Keratinocyte (primary cell): ENCODE data around the gene ATG2B.

Source experiments
- CTCF ChIP-seq, 3 experiments: IDR thresholded peaks in 1 of 3; conservative IDR thresholded peaks in 1 of 3; optimal IDR thresholded peaks in 1 of 3; 2 replicates in 2 of 3; 3 replicates in 1 of 3; pipeline versions ENCODE3 to v1.5.1; 2011; ENCODE audit warnings: low read length in 3 of 3, mild to moderate bottlenecking in 3 of 3, moderate library complexity in 2 of 3, control low read depth in 1 of 3, inconsistent platforms in 1 of 3; ENCODE audit not compliant: insufficient read depth in 2 of 3; ENCODE audit errors: extremely low read depth in 1 of 3
- EZH2 ChIP-seq: IDR thresholded peaks from one replicate; pipeline ENCODE4 v1.6.1; 2012; ENCODE audit warnings: inconsistent platforms, mild to moderate bottlenecking, low read length, moderate library complexity

- TF ChIP-seq CTCF (optimal IDR thresholded peaks at IDR 0.05 in 1 of 3, IDR thresholded peaks at IDR 0.05 in 1 of 3, conservative IDR thresholded peaks at IDR 0.05 in 1 of 3; ENCODE audit: extremely low read depth in 1 of 3, insufficient read depth in 2 of 3, low read length in 3 of 3) (no peak), EZH2 (no peak)
Measured at GRCh38 chr14:96399405-96399804, 36.3 kb upstream of the ATG2B start.
